Upper lobe of left lung (tissue), 4 donors: ENCODE data around the gene LRRC14B.
"Not testable (repeated sequence)": the region's sequence is repeated elsewhere in the genome, so short reads cannot be mapped to it uniquely, and the experiment has no call there.

ENCODE experiments used
- EP300 ChIP-seq, 4 donors: sonication (generic); formaldehyde crosslinking; IDR thresholded peaks; one replicate each; pipeline ENCODE4 v1.5.1; 2017; ENCODE audit warnings: antibody characterized with exemption in 4 of 4, control low read depth in 2 of 4
- POLR2A ChIP-seq, 4 donors: fragments of 450-650 bp; IDR thresholded peaks; one replicate each; pipeline ENCODE4 v1.5.1; 2016 to 2017; ENCODE audit warnings: antibody characterized with exemption in 4 of 4, mild to moderate bottlenecking in 2 of 4
- POLR2AphosphoS5 ChIP-seq, 2 donors: sonication (generic); formaldehyde crosslinking; IDR thresholded peaks; one replicate each; pipeline ENCODE4 v1.5.1; 2017; ENCODE audit warnings: antibody characterized with exemption in 2 of 2
- TF ChIP-seq, protein P1 (sequence below), 6 experiments: fragments of 450-650 bp in 4 of 6; fragments of 200-600 bp in 2 of 6; sonication (generic) in 2 of 6; IDR thresholded peaks; one replicate each; pipeline ENCODE4 v1.5.1; 2016 to 2019; ENCODE audit warnings: antibody characterized with exemption in 6 of 6

DNA sequence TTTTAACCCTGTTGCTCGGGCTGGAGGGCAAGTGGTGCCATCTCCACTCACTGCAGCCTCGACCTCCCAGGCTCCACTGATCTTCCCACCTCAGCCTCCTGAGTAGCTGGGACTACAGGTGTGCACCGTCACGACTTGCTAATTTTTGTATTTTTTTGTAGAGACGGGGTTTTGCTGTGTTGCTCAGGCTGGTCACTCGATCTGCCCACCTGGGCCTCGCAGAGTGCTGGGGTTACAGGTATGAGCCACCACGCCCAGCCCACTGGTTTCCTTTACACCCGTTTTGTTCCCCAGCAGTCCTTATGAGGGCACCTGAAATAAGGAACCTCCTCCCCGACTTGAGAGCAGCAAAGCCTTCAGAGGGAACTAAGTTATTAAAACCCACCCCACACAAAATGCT lies 24.8 kb downstream of the LRRC14B start:
- TF ChIP-seq POLR2A, EP300, POLR2AphosphoS5 (IDR thresholded peaks at IDR 0.05): not testable (repeated sequence)
- TF ChIP-seq, protein P1, sequence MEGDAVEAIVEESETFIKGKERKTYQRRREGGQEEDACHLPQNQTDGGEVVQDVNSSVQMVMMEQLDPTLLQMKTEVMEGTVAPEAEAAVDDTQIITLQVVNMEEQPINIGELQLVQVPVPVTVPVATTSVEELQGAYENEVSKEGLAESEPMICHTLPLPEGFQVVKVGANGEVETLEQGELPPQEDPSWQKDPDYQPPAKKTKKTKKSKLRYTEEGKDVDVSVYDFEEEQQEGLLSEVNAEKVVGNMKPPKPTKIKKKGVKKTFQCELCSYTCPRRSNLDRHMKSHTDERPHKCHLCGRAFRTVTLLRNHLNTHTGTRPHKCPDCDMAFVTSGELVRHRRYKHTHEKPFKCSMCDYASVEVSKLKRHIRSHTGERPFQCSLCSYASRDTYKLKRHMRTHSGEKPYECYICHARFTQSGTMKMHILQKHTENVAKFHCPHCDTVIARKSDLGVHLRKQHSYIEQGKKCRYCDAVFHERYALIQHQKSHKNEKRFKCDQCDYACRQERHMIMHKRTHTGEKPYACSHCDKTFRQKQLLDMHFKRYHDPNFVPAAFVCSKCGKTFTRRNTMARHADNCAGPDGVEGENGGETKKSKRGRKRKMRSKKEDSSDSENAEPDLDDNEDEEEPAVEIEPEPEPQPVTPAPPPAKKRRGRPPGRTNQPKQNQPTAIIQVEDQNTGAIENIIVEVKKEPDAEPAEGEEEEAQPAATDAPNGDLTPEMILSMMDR (IDR thresholded peaks at IDR 0.05) = not testable (repeated sequence)
